ENCODE measurements around the gene SLC25A21.

Gene SLC25A21

DNA sequence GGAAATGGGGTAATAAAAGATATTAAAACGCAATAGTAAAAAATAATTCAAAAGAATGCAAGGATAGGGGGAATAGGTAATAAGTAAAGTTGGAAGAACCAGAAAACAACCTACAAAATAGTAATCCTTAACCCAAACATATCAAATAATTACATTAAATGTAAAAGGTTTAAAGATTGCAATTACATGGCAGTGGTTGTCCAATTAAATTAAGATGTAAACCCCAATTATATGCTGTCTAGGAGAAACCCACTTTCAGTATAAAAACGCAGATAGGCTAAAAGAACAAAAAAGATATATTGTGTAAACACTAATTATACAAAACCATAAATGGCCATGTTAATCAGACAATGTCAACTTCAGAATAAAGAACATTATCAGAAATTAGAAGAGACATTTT, 247.3 kb downstream of the SLC25A21 start:
- in situ Hi-C loops (cut with HindIII; ENCODE audit: low sequenced_read_pairs), result no loop called here
- H3K4me3 ChIP-seq (ENCODE audit: low read depth, low read length), result no peak overlapping the region
- DNase-seq (ENCODE audit: low read depth), result no peak
- TF ChIP-seq, protein P1, sequence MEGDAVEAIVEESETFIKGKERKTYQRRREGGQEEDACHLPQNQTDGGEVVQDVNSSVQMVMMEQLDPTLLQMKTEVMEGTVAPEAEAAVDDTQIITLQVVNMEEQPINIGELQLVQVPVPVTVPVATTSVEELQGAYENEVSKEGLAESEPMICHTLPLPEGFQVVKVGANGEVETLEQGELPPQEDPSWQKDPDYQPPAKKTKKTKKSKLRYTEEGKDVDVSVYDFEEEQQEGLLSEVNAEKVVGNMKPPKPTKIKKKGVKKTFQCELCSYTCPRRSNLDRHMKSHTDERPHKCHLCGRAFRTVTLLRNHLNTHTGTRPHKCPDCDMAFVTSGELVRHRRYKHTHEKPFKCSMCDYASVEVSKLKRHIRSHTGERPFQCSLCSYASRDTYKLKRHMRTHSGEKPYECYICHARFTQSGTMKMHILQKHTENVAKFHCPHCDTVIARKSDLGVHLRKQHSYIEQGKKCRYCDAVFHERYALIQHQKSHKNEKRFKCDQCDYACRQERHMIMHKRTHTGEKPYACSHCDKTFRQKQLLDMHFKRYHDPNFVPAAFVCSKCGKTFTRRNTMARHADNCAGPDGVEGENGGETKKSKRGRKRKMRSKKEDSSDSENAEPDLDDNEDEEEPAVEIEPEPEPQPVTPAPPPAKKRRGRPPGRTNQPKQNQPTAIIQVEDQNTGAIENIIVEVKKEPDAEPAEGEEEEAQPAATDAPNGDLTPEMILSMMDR (IDR thresholded peaks at IDR 0.05; ENCODE audit: low read depth, low read length, missing control alignments), result no peak

DNA sequence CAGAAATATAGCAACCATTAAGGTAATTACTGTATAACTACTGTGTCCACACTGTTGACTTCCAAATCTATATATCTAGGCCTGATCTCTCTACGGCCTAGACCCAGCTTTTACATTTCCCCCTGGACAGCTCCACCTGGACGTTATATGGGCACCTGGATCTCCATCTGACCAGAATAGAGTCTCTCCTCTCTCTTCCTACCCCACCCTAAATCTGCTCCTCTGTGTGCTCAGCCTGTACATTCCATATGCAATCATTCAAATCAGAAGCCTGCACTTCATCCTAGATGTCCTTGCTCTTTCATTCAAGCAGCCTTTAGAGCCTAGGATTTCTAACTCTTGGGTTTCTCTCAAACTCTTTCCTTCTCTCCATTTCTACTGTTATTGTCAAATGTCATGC, 255.7 kb downstream of the SLC25A21 start:
- TF ChIP-seq, protein P1 (IDR thresholded peaks at IDR 0.05; ENCODE audit: low read depth, low read length, missing control alignments), result no peak
- H3K4me3 ChIP-seq (ENCODE audit: low read depth, low read length), result no peak overlapping the region
- in situ Hi-C loops (cut with HindIII; ENCODE audit: low sequenced_read_pairs), result no loop called here
- DNase-seq (ENCODE audit: low read depth), result no peak

DNA sequence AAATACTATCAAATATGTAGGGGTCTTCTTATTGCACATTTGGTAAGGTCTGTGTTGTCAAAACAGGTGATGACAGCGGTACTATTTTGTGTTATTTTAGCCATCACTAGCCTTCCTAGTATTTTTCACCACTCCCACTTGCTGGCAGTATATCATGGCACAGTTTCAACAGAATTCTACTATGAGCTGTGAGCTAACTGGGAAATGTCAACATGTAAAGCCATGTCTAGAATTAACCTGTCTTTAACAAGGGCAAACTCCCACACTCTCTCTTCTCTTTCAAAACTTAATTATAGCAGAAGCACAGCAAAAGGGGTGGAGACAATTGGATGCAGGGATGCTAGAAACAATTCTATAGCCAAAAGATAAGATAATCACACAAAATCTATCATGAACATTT, 257.3 kb downstream of the SLC25A21 start:
- no peak overlapping the region for H3K4me3 ChIP-seq (ENCODE audit: low read depth, low read length)
- in situ Hi-C loops (cut with HindIII; ENCODE audit: low sequenced_read_pairs), result no loop called here
- no peak for DNase-seq (ENCODE audit: low read depth)
- TF ChIP-seq, protein P1 (IDR thresholded peaks at IDR 0.05; ENCODE audit: low read depth, low read length, missing control alignments), result no peak

DNA sequence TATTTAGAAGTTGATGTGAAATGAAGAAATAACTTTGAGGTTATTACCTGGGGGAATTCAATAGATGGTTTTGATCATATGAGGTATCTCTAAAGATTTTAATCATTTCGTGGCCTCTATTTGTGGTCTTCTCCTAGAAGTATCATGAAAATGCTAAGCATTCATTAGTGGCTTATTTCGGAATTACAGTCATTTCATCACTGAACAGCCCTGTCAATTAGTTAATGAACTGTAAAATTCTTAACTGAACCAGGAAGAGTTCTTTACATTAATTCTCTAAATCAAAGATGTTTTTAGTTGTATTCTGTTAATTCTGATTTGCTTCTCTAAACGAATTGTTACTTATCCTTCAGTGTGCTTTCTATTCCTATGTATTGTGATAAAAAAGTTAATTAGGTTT, 261.8 kb downstream of the SLC25A21 start:
- no peak for DNase-seq (ENCODE audit: low read depth)
- in situ Hi-C loops (cut with HindIII; ENCODE audit: low sequenced_read_pairs), result no loop called here
- no peak overlapping the region for H3K4me3 ChIP-seq (ENCODE audit: low read depth, low read length)
- TF ChIP-seq, protein P1 (IDR thresholded peaks at IDR 0.05; ENCODE audit: low read depth, low read length, missing control alignments), result no peak

DNA sequence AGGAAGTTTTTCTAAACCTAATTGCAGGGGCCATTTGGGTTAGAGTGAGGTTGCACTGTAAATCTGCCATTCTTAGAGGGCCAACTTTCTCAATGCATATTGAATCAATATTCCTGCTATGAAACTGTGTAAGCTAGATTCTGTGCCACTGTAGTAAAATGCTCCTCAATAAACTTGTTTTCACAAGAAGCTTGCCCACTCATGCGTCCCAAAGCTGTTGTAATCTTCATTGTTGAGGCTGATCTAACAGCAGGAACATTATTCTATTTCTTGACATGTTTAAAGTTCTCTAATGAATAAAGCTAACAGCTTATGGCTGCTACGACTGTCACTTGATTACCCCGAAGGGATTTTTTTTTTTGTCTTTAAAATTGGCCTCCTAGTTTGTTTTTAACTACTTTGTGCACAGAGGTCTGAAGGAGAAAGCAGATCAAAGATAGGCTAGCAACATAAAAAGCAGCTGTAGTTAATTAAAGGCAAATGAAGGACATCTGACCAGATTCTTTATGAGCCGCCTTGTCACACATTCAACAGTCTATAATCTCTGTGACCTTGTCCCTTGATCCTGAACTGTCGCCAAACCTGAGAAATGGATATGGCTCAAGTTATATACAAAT, 267.0 kb downstream of the SLC25A21 start:
- in situ Hi-C loops (cut with HindIII; ENCODE audit: low sequenced_read_pairs), result no loop called here
- H3K4me3 ChIP-seq (ENCODE audit: low read depth, low read length), result no peak overlapping the region
- TF ChIP-seq, protein P1 (IDR thresholded peaks at IDR 0.05; ENCODE audit: low read depth, low read length, missing control alignments), result no peak
- DNase-seq (ENCODE audit: low read depth), result no peak

DNA sequence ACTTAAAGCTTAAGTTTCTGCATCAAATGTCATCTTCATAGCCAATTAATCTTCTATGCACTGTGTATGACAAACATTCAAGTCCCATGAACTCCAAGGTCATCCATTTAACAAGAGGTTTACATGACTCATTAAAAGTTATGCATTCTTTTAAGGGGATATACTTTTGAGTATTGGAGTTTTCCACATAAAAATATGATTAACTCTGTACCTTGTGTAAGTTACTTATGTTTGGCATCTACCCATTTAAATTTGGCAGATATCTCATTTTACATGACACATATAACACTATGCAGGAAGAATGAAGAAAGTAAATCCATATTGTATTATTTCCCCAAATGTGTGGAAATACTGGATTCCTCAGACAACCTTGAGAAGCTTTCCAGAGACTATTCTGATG, 270.5 kb downstream of the SLC25A21 start:
- no peak overlapping the region for H3K4me3 ChIP-seq (ENCODE audit: low read depth, low read length)
- in situ Hi-C loops (cut with HindIII; ENCODE audit: low sequenced_read_pairs), result no loop called here
- TF ChIP-seq, protein P1 (IDR thresholded peaks at IDR 0.05; ENCODE audit: low read depth, low read length, missing control alignments), result no peak
- peak; percentile 3 for DNase-seq (ENCODE audit: low read depth)

All from astrocyte of the cerebellum (primary cell).